Measurements from ENCODE around the gene WWC1. TPM values are rescaled to one million over a fixed set of nuclear protein-coding genes. Genes with fewer than 3 reads are reported as not detected.
A peak's percentile ranks its signal among the peaks of the same experiment; 100 is the strongest.

WWC1 gene
- total and polyA plus RNA-seq, 2 experiments from 2014 or later = 27.6 to 27.8 TPM

GRCh38 chr5:168315416-168316138 is 24.1 kb downstream of the WWC1 start:
- Histone ChIP-seq H4K20me1 (ENCODE audit: insufficient read depth, poor library complexity, severe bottlenecking) (no peaks in the 10 kb centered on the region), H3K79me2 (peaks cover 42% of the 10 kb centered on the region), H3K27ac (peak overlapping the region; percentile 99), H3K36me3 (replicated peaks; ENCODE audit: insufficient read depth, low read depth) (no peaks in the 10 kb centered on the region), H3K9me3 (ENCODE audit: low read depth) (no peaks in the 10 kb centered on the region), H3K4me1 (ENCODE audit: insufficient read depth) (peaks cover 63% of the 10 kb centered on the region), H3K4me2 (peak overlapping the region; percentile 50), H3K27me3 (no peaks in the 10 kb centered on the region), H3K9me2 (replicated peaks; ENCODE audit: insufficient read depth) (no peaks in the 10 kb centered on the region), H2AFZ (no peak overlapping the region), H3K4me3 (no peak overlapping the region)
- TF ChIP-seq CTCF (IDR thresholded peaks at IDR 0.05; ENCODE audit: poor library complexity) (no peak), EZH2 (IDR thresholded peaks at IDR 0.05; ENCODE audit: borderline replicate concordance) (no peak), EZH2phosphoT487 (IDR thresholded peaks at IDR 0.05; ENCODE audit: low read depth, severe bottlenecking, unreplicated experiment) (no peak)
- 70% methylated on average over 10 of the region's 10 CpGs for WGBS (ENCODE audit: low lambda C conversion rate, missing lambda C conversion rate)
- no peak for DNase-seq (ENCODE audit: low spot score)

- Histone ChIP-seq H4K20me1 (ENCODE audit: insufficient read depth, poor library complexity, severe bottlenecking) (no peaks in the 10 kb centered on the region), H3K27me3 (no peaks in the 10 kb centered on the region), H3K4me1 (ENCODE audit: insufficient read depth) (peaks cover 57% of the 10 kb centered on the region), H3K4me2 (peak overlapping the region; percentile 60), H3K36me3 (replicated peaks; ENCODE audit: insufficient read depth, low read depth) (no peaks in the 10 kb centered on the region), H3K79me2 (peaks cover 42% of the 10 kb centered on the region), H3K9me3 (ENCODE audit: low read depth) (no peaks in the 10 kb centered on the region), H3K27ac (peak overlapping the region; percentile 99), H3K4me3 (no peak overlapping the region), H3K9me2 (replicated peaks; ENCODE audit: insufficient read depth) (no peaks in the 10 kb centered on the region), H2AFZ (no peak overlapping the region)
- no peak for TF ChIP-seq EZH2 (IDR thresholded peaks at IDR 0.05; ENCODE audit: borderline replicate concordance)
- TF ChIP-seq CTCF (IDR thresholded peaks at IDR 0.05; ENCODE audit: poor library complexity) = no peak
- TF ChIP-seq EZH2phosphoT487 (IDR thresholded peaks at IDR 0.05; ENCODE audit: low read depth, severe bottlenecking, unreplicated experiment) = no peak
- 44% methylated on average over 9 of the region's 9 CpGs for whole genome bisulfite sequencing (ENCODE audit: low lambda C conversion rate, missing lambda C conversion rate)
- peak; percentile 79 for DNase-seq (ENCODE audit: low spot score)
These were observed 24.7 kb downstream of the WWC1 start for GRCh38 chr5:168316139-168316578.

GRCh38 chr5:168317096-168317520 is 25.7 kb downstream of the WWC1 start:
- Histone ChIP-seq H3K79me2 (peaks cover 46% of the 10 kb centered on the region), H3K9me3 (ENCODE audit: low read depth) (no peaks in the 10 kb centered on the region), H2AFZ (no peak overlapping the region), H3K36me3 (replicated peaks; ENCODE audit: insufficient read depth, low read depth) (no peaks in the 10 kb centered on the region), H3K9me2 (replicated peaks; ENCODE audit: insufficient read depth) (no peaks in the 10 kb centered on the region), H3K4me2 (peak overlapping the region; percentile 60), H4K20me1 (ENCODE audit: insufficient read depth, poor library complexity, severe bottlenecking) (no peaks in the 10 kb centered on the region), H3K4me1 (ENCODE audit: insufficient read depth) (peaks cover 55% of the 10 kb centered on the region), H3K27me3 (no peaks in the 10 kb centered on the region), H3K4me3 (no peak overlapping the region), H3K27ac (peak overlapping the region; percentile 99)
- TF ChIP-seq CTCF (IDR thresholded peaks at IDR 0.05; ENCODE audit: poor library complexity) = no peak
- TF ChIP-seq EZH2phosphoT487 (IDR thresholded peaks at IDR 0.05; ENCODE audit: low read depth, severe bottlenecking, unreplicated experiment) = no peak
- TF ChIP-seq EZH2 (IDR thresholded peaks at IDR 0.05; ENCODE audit: borderline replicate concordance) = no peak
- 73% methylated on average over 8 of the region's 8 CpGs for WGBS (ENCODE audit: low lambda C conversion rate, missing lambda C conversion rate)
- DNase-seq (ENCODE audit: low spot score) = no peak
